HepG2 (cell line): ENCODE data around the gene SUPV3L1. TPM values are rescaled to one million over a fixed set of nuclear protein-coding genes. Genes with fewer than 3 reads are reported as not detected.

Experiments used
- AHR ChIP-seq: IDR thresholded peaks from 2 replicates; pipeline ENCODE4 v1.6.1; 2018; ENCODE audit warnings: missing genetic modification reagents, missing compliant biosample characterization
- EEA1 ChIP-seq: sonication (generic); formaldehyde crosslinking; IDR thresholded peaks from 2 replicates; pipeline ENCODE4 v1.5.1; 2020; ENCODE audit warnings: mild to moderate bottlenecking, missing genetic modification reagents, borderline replicate concordance
- ELK4 ChIP-seq: sonication (generic); formaldehyde crosslinking; IDR thresholded peaks from 2 replicates; pipeline ENCODE4 v1.9.0; 2021; ENCODE audit warnings: missing genetic modification reagents, borderline replicate concordance
- HOXD1 ChIP-seq: sonication (generic); formaldehyde crosslinking; IDR thresholded peaks from 2 replicates; pipeline ENCODE4 v1.5.0; 2020; ENCODE audit warnings: missing genetic modification reagents
- MIXL1 ChIP-seq: IDR thresholded peaks from 2 replicates; pipeline ENCODE4 v1.6.1; 2016
- PPARG ChIP-seq: conservative IDR thresholded peaks from 2 replicates; pipeline ENCODE4 v1.6.1; 2016; ENCODE audit warnings: missing biosample characterization, missing genetic modification reagents
- RBM22 ChIP-seq: fragments of 200-400 bp; formaldehyde crosslinking; optimal IDR thresholded peaks from 2 replicates; pipeline ENCODE3; 2017; ENCODE audit warnings: mild to moderate bottlenecking, low read length, moderate library complexity
- SALL2 ChIP-seq: sonication (generic); formaldehyde crosslinking; IDR thresholded peaks from 2 replicates; pipeline ENCODE4 v1.8.1; 2023; ENCODE audit warnings: mild to moderate bottlenecking, missing genetic modification reagents, inconsistent platforms
- SP5 ChIP-seq: IDR thresholded peaks from 2 replicates; pipeline ENCODE4 v1.6.1; 2016; ENCODE audit warnings: low read depth, borderline replicate concordance
- TCF12 ChIP-seq, 2 experiments: fragments of 450-650 bp in 1 of 2; sonication (generic) in 1 of 2; formaldehyde crosslinking in 1 of 2; IDR thresholded peaks; 2 replicates each; pipeline versions ENCODE4 v1.6.1 to v1.8.0; 2017 to 2022; ENCODE audit warnings: antibody characterized with exemption in 1 of 2, mild to moderate bottlenecking in 1 of 2, missing genetic modification reagents in 1 of 2, moderate library complexity in 1 of 2
- WIZ ChIP-seq: sonication (generic); formaldehyde crosslinking; IDR thresholded peaks from 2 replicates; pipeline ENCODE4 v1.5.1; 2020; ENCODE audit warnings: mild to moderate bottlenecking, missing genetic modification reagents
- ZBTB1 ChIP-seq: sonication (generic); formaldehyde crosslinking; IDR thresholded peaks from 2 replicates; pipeline ENCODE4 v1.4.0; 2020; ENCODE audit warnings: missing genetic modification reagents, borderline replicate concordance
- ZBTB8A ChIP-seq: sonication (generic); formaldehyde crosslinking; IDR thresholded peaks from 2 replicates; pipeline ENCODE4 v1.4.0; 2020; ENCODE audit warnings: mild to moderate bottlenecking, low read depth, missing genetic modification reagents, borderline replicate concordance
- ZNF205 ChIP-seq: IDR thresholded peaks from 2 replicates; pipeline ENCODE4 v1.6.1; 2018; ENCODE audit warnings: missing biosample characterization, missing genetic modification reagents
- ZNF264 ChIP-seq: sonication (generic); formaldehyde crosslinking; IDR thresholded peaks from 2 replicates; pipeline ENCODE4 v1.4.0; 2020; ENCODE audit warnings: missing genetic modification reagents
- ZNF678 ChIP-seq: sonication (generic); formaldehyde crosslinking; IDR thresholded peaks from 2 replicates; pipeline ENCODE4 v1.4.0; 2020; ENCODE audit warnings: mild to moderate bottlenecking, missing genetic modification reagents
- ZNF746 ChIP-seq: sonication (generic); formaldehyde crosslinking; IDR thresholded peaks from 2 replicates; pipeline ENCODE4 v1.8.0; 2022; ENCODE audit warnings: mild to moderate bottlenecking, missing genetic modification reagents
- ZNF761 ChIP-seq: sonication (generic); formaldehyde crosslinking; conservative IDR thresholded peaks from 2 replicates; pipeline ENCODE4 v1.4.0; 2020; ENCODE audit warnings: mild to moderate bottlenecking, missing genetic modification reagents
- polyA plus RNA-seq, 8 experiments: library from polyadenylated mRNA; depleted of rRNA in 3 of 8; stranded (reverse) in 7 of 8; unstranded in 1 of 8; fragments of >200 nt; fragmentation: Illumina TruSeq in 4 of 8; extraction: Trizol in 4 of 8; gene quantifications; 2 replicates each; pipeline versions ENCODE4 v1.2.1 to v1.2.3, GENCODE V29; 2011 to 2016; ENCODE audit warnings: low read depth in 4 of 8, missing spikeins in 1 of 8, mixed read lengths in 1 of 8; ENCODE audit not compliant: insufficient read depth in 1 of 8
- total RNA-seq, 5 experiments: library from RNA; depleted of rRNA; stranded (reverse); fragments of >200 nt; fragmentation: Illumina TruSeq; extraction: Trizol; gene quantifications; 2 replicates each; pipeline ENCODE4 v1.2.3, GENCODE V29; 2016; ENCODE audit warnings: low read depth in 1 of 5
- TF ChIP-seq, protein P1 (sequence below): sonication (generic); formaldehyde crosslinking; IDR thresholded peaks from 2 replicates; pipeline ENCODE4 v1.5.0; 2020; ENCODE audit warnings: mild to moderate bottlenecking, missing genetic modification reagents
- TF ChIP-seq, protein P2 (sequence below): sonication (generic); formaldehyde crosslinking; IDR thresholded peaks from 2 replicates; pipeline ENCODE4 v1.8.0; 2022; ENCODE audit warnings: mild to moderate bottlenecking, missing genetic modification reagents; ENCODE audit not compliant: insufficient replicate concordance
- TF ChIP-seq, protein P3 (sequence below): sonication (generic); formaldehyde crosslinking; conservative IDR thresholded peaks from 2 replicates; pipeline ENCODE4 v1.4.0; 2020; ENCODE audit warnings: mild to moderate bottlenecking, missing genetic modification reagents, moderate library complexity

Gene SUPV3L1
- total and polyA plus RNA-seq, 2 of the 13 experiments (the other 11 are each of a cell fraction or from before 2014, with no cell fraction given) = 28.8 to 45.7 TPM

GRCh38 chr10:69179743-69180524, at the start of gene SUPV3L1 (continued):
- TF ChIP-seq TCF12 (IDR thresholded peaks at IDR 0.05) = no peak
- TF ChIP-seq TCF12 (CRISPR knock-in tag; IDR thresholded peaks at IDR 0.05) = no peak
- peak; percentile 26; the same call in 1 of the 2 replicates for TF ChIP-seq MIXL1 (CRISPR knock-in tag)
- no peak for TF ChIP-seq ZNF678 (CRISPR knock-in tag)
- peak; percentile 59; the same call in 1 of the 2 replicates for TF ChIP-seq HOXD1 (CRISPR knock-in tag)
- TF ChIP-seq ZNF264 (CRISPR knock-in tag) = no peak
- TF ChIP-seq AHR (CRISPR knock-in tag) = peak; percentile 27; the same call in 1 of the 2 replicates
- TF ChIP-seq SP5 = no peak
- TF ChIP-seq WIZ (CRISPR knock-in tag) = no peak; the same call in 1 of the 2 replicates
- TF ChIP-seq, protein P1, sequence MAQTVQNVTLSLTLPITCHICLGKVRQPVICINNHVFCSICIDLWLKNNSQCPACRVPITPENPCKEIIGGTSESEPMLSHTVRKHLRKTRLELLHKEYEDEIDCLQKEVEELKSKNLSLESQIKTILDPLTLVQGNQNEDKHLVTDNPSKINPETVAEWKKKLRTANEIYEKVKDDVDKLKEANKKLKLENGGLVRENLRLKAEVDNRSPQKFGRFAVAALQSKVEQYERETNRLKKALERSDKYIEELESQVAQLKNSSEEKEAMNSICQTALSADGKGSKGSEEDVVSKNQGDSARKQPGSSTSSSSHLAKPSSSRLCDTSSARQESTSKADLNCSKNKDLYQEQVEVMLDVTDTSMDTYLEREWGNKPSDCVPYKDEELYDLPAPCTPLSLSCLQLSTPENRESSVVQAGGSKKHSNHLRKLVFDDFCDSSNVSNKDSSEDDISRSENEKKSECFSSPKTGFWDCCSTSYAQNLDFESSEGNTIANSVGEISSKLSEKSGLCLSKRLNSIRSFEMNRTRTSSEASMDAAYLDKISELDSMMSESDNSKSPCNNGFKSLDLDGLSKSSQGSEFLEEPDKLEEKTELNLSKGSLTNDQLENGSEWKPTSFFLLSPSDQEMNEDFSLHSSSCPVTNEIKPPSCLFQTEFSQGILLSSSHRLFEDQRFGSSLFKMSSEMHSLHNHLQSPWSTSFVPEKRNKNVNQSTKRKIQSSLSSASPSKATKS (CRISPR knock-in tag) = no peak
- 0 out of 2 replicates have a peak, but pooled peaks have one; percentile 8 for TF ChIP-seq PPARG (CRISPR knock-in tag)
- TF ChIP-seq, protein P2, sequence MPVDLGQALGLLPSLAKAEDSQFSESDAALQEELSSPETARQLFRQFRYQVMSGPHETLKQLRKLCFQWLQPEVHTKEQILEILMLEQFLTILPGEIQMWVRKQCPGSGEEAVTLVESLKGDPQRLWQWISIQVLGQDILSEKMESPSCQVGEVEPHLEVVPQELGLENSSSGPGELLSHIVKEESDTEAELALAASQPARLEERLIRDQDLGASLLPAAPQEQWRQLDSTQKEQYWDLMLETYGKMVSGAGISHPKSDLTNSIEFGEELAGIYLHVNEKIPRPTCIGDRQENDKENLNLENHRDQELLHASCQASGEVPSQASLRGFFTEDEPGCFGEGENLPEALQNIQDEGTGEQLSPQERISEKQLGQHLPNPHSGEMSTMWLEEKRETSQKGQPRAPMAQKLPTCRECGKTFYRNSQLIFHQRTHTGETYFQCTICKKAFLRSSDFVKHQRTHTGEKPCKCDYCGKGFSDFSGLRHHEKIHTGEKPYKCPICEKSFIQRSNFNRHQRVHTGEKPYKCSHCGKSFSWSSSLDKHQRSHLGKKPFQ (CRISPR knock-in tag) = no peak
- no peak for TF ChIP-seq RBM22
- TF ChIP-seq ZNF761 = no peak
- no peak for TF ChIP-seq ZBTB1
- TF ChIP-seq EEA1 (CRISPR knock-in tag) = no peak
- 0 out of 2 replicates have a peak, but pooled peaks have one; percentile 31 for TF ChIP-seq SALL2 (CRISPR knock-in tag)
- TF ChIP-seq ELK4 = no peak
- no peak for TF ChIP-seq ZNF746 (CRISPR knock-in tag)
- TF ChIP-seq ZBTB8A (CRISPR knock-in tag) = no peak
- no peak; the same call in 1 of the 2 replicates for TF ChIP-seq ZNF205 (CRISPR knock-in tag)
- TF ChIP-seq, protein P3, sequence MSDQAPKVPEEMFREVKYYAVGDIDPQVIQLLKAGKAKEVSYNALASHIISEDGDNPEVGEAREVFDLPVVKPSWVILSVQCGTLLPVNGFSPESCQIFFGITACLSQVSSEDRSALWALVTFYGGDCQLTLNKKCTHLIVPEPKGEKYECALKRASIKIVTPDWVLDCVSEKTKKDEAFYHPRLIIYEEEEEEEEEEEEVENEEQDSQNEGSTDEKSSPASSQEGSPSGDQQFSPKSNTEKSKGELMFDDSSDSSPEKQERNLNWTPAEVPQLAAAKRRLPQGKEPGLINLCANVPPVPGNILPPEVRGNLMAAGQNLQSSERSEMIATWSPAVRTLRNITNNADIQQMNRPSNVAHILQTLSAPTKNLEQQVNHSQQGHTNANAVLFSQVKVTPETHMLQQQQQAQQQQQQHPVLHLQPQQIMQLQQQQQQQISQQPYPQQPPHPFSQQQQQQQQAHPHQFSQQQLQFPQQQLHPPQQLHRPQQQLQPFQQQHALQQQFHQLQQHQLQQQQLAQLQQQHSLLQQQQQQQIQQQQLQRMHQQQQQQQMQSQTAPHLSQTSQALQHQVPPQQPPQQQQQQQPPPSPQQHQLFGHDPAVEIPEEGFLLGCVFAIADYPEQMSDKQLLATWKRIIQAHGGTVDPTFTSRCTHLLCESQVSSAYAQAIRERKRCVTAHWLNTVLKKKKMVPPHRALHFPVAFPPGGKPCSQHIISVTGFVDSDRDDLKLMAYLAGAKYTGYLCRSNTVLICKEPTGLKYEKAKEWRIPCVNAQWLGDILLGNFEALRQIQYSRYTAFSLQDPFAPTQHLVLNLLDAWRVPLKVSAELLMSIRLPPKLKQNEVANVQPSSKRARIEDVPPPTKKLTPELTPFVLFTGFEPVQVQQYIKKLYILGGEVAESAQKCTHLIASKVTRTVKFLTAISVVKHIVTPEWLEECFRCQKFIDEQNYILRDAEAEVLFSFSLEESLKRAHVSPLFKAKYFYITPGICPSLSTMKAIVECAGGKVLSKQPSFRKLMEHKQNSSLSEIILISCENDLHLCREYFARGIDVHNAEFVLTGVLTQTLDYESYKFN (CRISPR knock-in tag) = no peak; the same call in 1 of the 2 replicates
